Kidney (tissue), 14 donors: Measurements from ENCODE around the gene ANKRD30A. TPM values are rescaled to one million over a fixed set of nuclear protein-coding genes. Genes with fewer than 3 reads are reported as not detected.
"Not testable (repeated sequence)": the region's sequence is repeated elsewhere in the genome, so short reads cannot be mapped to it uniquely, and the experiment has no call there.

Source experiments
- DNase-seq, 5 donors: peaks; one replicate each; pipeline ENCODE4 v3.0.0-alpha.2; 2013 to 2020
- FAIRE-seq: peaks from 2 replicates; lab custom pipeline; 2012; peaks lifted over from hg19 to GRCh38; lab: Jason Lieb, UNC
- H3K27ac ChIP-seq, 2 donors: one replicate each; pipeline ENCODE4 v1.7.0; 2013; ENCODE audit warnings: low read depth in 2 of 2, low read length in 2 of 2, inconsistent platforms in 1 of 2
- H3K27me3 ChIP-seq: one replicate; pipeline ENCODE4 v1.7.1; 2013; ENCODE audit warnings: low read length, inconsistent platforms; ENCODE audit not compliant: control insufficient read depth, insufficient read depth
- H3K36me3 ChIP-seq, 3 donors: one replicate each; pipeline versions ENCODE4 v1.7.0 to v1.7.1; 2013; ENCODE audit warnings: low read length in 3 of 3, control low read depth in 1 of 3, inconsistent platforms in 1 of 3; ENCODE audit not compliant: insufficient read depth in 3 of 3, control insufficient read depth in 2 of 3
- H3K4me1 ChIP-seq, 3 donors: one replicate each; pipeline versions ENCODE4 v1.7.0 to v1.7.1; 2013; ENCODE audit warnings: low read length in 3 of 3, inconsistent platforms in 1 of 3, low read depth in 1 of 3; ENCODE audit not compliant: control insufficient read depth in 2 of 3, insufficient read depth in 2 of 3
- H3K4me3 ChIP-seq, 3 donors: one replicate each; pipeline versions ENCODE4 v1.7.0 to v1.8.1; 2013; ENCODE audit warnings: low read length in 3 of 3, control low read depth in 1 of 3, inconsistent platforms in 1 of 3
- H3K9ac ChIP-seq, 3 donors: one replicate each; pipeline versions ENCODE4 v1.7.0 to v1.7.1; 2013; ENCODE audit warnings: low read length in 3 of 3, control low read depth in 1 of 3, inconsistent platforms in 1 of 3
- H3K9me3 ChIP-seq, 3 donors: one replicate each; pipeline versions ENCODE4 v1.7.0 to v1.7.1; 2013; ENCODE audit warnings: low read length in 3 of 3, control low read depth in 1 of 3, inconsistent platforms in 1 of 3; ENCODE audit not compliant: control insufficient read depth in 2 of 3, insufficient read depth in 1 of 3
- intact Hi-C: fragments of 100-400 bp; cut with DNase I; formaldehyde crosslinking; loops from one replicate; pipeline ENCODE4 v1.11.1; 2022
- polyA plus RNA-seq: library from polyadenylated mRNA; stranded (reverse); fragments of 350-450 nt; fragmentation: Illumina TruSeq; extraction: RNeasy Lipid Tissue Mini Kit (QIAGEN cat#74804); gene quantifications from one replicate; pipeline ENCODE4 v1.2.3, GENCODE V29; 2014; ENCODE audit warnings: low read depth, low replicate concordance; ENCODE audit not compliant: insufficient read depth
- total RNA-seq: library from RNA; stranded (reverse); fragmentation: NEBNext Ultra II Directional; extraction: Animal tissue kit (Norgen Biotek cat#: 25700); gene quantifications from one replicate; pipeline ENCODE4 v1.2.1, GENCODE V29; 2021
- TF ChIP-seq, protein P1 (sequence below): IDR thresholded peaks from 3 replicates; pipeline ENCODE4 v1.5.1; 2012; ENCODE audit warnings: mild to moderate bottlenecking, moderate library complexity, borderline replicate concordance; ENCODE audit not compliant: insufficient read depth; ENCODE audit errors: extremely low read depth
- donor health status: control.
- donor health status: control.
- donor health status: control.
- donor health status: control.
- donor health status: control.
- donor health status: DM: yes; HTN: yes; CAD: no.
- donor health status: Normal renal cell carcinoma (clear cell type).

Gene ANKRD30A
- total and polyA plus RNA-seq, 2 donors from 2014 or later, result not detected

DNA sequence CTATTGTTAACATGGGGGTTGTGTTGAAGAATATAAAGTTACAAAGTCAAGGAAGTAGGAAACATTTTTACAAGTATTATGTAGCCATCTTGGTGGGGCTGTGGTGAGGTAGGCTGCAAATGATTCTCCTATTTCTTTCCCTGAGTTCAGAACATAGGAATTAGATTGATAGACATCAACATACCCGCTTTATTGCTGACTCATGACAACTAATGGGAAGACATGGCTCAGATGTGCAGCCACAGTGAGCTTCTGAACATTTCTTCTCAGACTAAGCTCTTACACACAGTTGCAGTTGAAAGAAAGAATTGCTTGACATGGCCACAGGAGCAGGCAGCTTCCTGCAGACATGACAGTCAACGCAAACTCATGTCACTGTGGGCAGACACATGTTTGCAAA is 110.7 kb downstream of the ANKRD30A start:
- Histone ChIP-seq H3K9me3 (no peaks in the 10 kb centered on the region), H3K9ac (no peak overlapping the region), H3K27me3 (no peaks in the 10 kb centered on the region), H3K36me3 (no peaks in the 10 kb centered on the region), H3K4me1 (no peaks in the 10 kb centered on the region), H3K4me3 (no peak overlapping the region), H3K27ac (no peak overlapping the region)
- intact Hi-C loops, result no loop called here
- DNase-seq, result no peak
- TF ChIP-seq, protein P1, sequence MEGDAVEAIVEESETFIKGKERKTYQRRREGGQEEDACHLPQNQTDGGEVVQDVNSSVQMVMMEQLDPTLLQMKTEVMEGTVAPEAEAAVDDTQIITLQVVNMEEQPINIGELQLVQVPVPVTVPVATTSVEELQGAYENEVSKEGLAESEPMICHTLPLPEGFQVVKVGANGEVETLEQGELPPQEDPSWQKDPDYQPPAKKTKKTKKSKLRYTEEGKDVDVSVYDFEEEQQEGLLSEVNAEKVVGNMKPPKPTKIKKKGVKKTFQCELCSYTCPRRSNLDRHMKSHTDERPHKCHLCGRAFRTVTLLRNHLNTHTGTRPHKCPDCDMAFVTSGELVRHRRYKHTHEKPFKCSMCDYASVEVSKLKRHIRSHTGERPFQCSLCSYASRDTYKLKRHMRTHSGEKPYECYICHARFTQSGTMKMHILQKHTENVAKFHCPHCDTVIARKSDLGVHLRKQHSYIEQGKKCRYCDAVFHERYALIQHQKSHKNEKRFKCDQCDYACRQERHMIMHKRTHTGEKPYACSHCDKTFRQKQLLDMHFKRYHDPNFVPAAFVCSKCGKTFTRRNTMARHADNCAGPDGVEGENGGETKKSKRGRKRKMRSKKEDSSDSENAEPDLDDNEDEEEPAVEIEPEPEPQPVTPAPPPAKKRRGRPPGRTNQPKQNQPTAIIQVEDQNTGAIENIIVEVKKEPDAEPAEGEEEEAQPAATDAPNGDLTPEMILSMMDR, result no peak
- no peak for FAIRE-seq

DNA sequence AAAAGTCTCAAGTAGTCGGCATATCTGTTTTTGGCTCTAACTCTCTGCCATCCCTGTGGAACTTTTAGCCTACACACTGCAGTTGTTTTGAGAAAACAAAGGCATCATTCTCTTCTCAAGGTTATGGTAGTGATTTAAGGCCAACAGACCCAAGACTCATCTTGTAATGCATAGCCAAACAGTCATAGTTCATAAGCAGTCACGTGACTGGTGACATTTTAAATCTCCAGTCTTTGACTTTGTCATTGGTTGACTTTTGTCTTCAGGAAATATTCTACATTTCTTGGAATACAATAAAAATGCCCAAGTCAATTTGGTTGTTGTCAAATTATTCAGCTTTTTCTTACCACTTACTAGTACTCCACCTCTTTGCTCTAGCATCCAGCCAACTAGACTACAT is 114.8 kb downstream of the ANKRD30A start:
- Histone ChIP-seq H3K9me3 (no peaks in the 10 kb centered on the region), H3K27ac (no peak overlapping the region), H3K36me3 (no peaks in the 10 kb centered on the region), H3K4me3 (no peak overlapping the region), H3K9ac (no peak overlapping the region), H3K4me1 (no peaks in the 10 kb centered on the region), H3K27me3 (no peaks in the 10 kb centered on the region)
- DNase-seq (no peak), FAIRE-seq (no peak)
- TF ChIP-seq, protein P1, result no peak
- intact Hi-C loops, result no loop called here

DNA sequence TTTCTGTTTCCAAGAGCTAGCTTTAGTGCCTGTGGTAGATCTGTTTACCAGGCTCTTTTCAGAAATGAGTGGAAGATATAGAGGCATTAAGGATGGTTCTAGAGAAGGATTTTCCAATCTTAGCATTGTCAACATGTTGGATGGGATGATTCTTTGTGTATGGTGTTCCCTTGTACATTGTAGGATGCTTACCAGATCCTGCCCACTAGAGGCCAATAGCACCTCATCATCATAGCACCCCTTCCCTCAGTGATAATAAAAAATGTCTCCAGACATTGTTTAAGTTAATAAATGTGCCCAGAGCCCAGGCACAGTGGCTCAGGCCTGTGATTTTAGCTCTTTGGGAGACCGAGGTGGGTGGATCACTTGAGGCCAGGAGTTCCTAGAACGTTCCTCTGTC is 121.2 kb downstream of the ANKRD30A start:
- no peak overlapping the region for H3K27ac ChIP-seq
- no peak overlapping the region for H3K9ac ChIP-seq
- no peaks in the 10 kb centered on the region for H3K4me1 ChIP-seq
- H3K4me3 ChIP-seq, result no peak overlapping the region
- no peaks in the 10 kb centered on the region for H3K27me3 ChIP-seq
- H3K9me3 ChIP-seq, result no peaks in the 10 kb centered on the region
- intact Hi-C loops, result no loop called here
- FAIRE-seq (no peak), DNase-seq (no peak)
- TF ChIP-seq, protein P1, result no peak
- H3K36me3 ChIP-seq, result no peaks in the 10 kb centered on the region

DNA sequence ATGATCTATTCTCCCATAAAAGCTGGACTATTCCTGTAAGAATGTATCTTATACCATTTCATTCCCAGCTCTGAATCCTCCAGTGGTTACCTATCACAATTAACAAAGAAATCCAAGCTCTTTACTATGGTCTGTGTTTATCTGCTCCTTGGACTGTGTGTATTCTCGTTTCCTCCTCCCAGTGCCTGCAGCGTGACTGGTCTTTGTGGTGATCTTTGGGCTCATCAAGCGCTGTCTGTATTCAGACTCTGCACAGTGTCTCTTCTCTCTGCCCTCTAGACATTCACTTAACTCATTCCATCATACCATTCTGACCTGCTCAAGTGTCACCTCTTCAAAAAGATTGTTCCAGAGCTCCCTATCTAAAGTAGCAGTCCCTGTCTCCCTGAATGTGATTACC is 130.4 kb downstream of the ANKRD30A start:
- DNase-seq, H3K27ac ChIP-seq, H3K4me3 ChIP-seq, H3K9ac ChIP-seq, H3K36me3 ChIP-seq, intact Hi-C loops, H3K27me3 ChIP-seq, FAIRE-seq, H3K9me3 ChIP-seq, H3K4me1 ChIP-seq: not testable (repeated sequence)
